PC-9 (cell line): Measurements from ENCODE around the gene HMGA1. TPM values are rescaled to one million over a fixed set of nuclear protein-coding genes. Genes with fewer than 3 reads are reported as not detected.

Source experiments
- BruUV-seq: library from RNA; stranded (reverse); fragments of 400-500 nt; replicated peaks from 2 replicates; lab custom pipeline; 2021; lab: Mats Ljungman, UMichigan
- CTCF ChIA-PET: fragments of 300-600 bp; sonication (Branson Sonifier 250); formaldehyde crosslinking; loops from one replicate; lab custom pipeline; 2022; ENCODE audit warnings: antibody characterized with exemption; lab: Charles Lee
- POLR2A ChIA-PET: fragments of 300-600 bp; sonication (Branson Sonifier 250); formaldehyde crosslinking; loops from one replicate; lab custom pipeline; 2022; ENCODE audit warnings: antibody characterized with exemption; ENCODE audit not compliant: unreplicated experiment; lab: Charles Lee
- DNase-seq, 2 experiments: peaks; one replicate each; pipeline versions ENCODE4 v3.0.0 to v3.0.0-alpha.2; 2015 to 2022; ENCODE audit warnings: mixed read lengths in 1 of 2
- H2AFZ ChIP-seq: fragments of 200-600 bp; sonication (generic); 2 replicates; pipeline ENCODE4 v1.8.1; 2017; ENCODE audit warnings: antibody characterized with exemption
- H3F3A ChIP-seq: fragments of 200-600 bp; sonication (generic); 2 replicates; pipeline ENCODE4 v1.8.1; 2017; ENCODE audit warnings: antibody characterized with exemption, mild to moderate bottlenecking, low read depth; ENCODE audit not compliant: insufficient read depth
- H3K27ac ChIP-seq: fragments of 200-600 bp; sonication (generic); 2 replicates; pipeline ENCODE4 v1.6.1; 2016; ENCODE audit warnings: mixed run types
- H3K27me3 ChIP-seq: fragments of 200-600 bp; sonication (generic); 2 replicates; pipeline ENCODE4 v1.6.1; 2016; ENCODE audit warnings: low read depth, mixed run types; ENCODE audit not compliant: insufficient read depth
- H3K36me3 ChIP-seq: fragments of 200-600 bp; sonication (generic); 2 replicates; pipeline ENCODE4 v1.6.1; 2016; ENCODE audit warnings: low read depth, mixed run types
- H3K4me1 ChIP-seq: fragments of 200-600 bp; sonication (generic); replicated peaks from 2 replicates; pipeline ENCODE4 v1.6.1; 2016; ENCODE audit warnings: mixed run types; ENCODE audit not compliant: insufficient read depth
- H3K4me2 ChIP-seq: fragments of 200-600 bp; sonication (generic); 2 replicates; pipeline ENCODE4 v1.6.1; 2017; ENCODE audit warnings: mixed run types
- H3K4me3 ChIP-seq: fragments of 200-600 bp; sonication (generic); 2 replicates; pipeline ENCODE4 v1.6.1; 2016; ENCODE audit warnings: mixed run types
- H3K79me2 ChIP-seq: fragments of 200-600 bp; sonication (generic); 2 replicates; pipeline ENCODE4 v1.6.1; 2017; ENCODE audit warnings: low read depth, mixed run types
- H3K9me2 ChIP-seq: fragments of 200-600 bp; sonication (generic); 2 replicates; pipeline ENCODE4 v1.8.1; 2017; ENCODE audit warnings: mild to moderate bottlenecking; ENCODE audit not compliant: insufficient read depth
- H3K9me3 ChIP-seq: fragments of 200-600 bp; sonication (generic); 2 replicates; pipeline ENCODE4 v1.8.1; 2016; ENCODE audit warnings: low read depth; ENCODE audit not compliant: insufficient read depth
- H4K20me1 ChIP-seq: fragments of 200-600 bp; sonication (generic); 2 replicates; pipeline ENCODE4 v1.8.1; 2017; ENCODE audit not compliant: insufficient read depth
- EZH2 ChIP-seq: fragments of 200-600 bp; sonication (generic); IDR thresholded peaks from 2 replicates; pipeline ENCODE4 v1.8.0; 2017; ENCODE audit warnings: antibody characterized with exemption, low read depth
- intact Hi-C: fragments of 100-400 bp; cut with micrococcal nuclease; formaldehyde crosslinking; loops from one replicate; pipeline ENCODE4 v1.10.0; 2022; ENCODE audit not compliant: unreplicated experiment
- total RNA-seq: library from RNA; stranded (reverse); gene quantifications from 2 replicates; pipeline ENCODE4 v1.2.3, GENCODE V29; 2021
- TF ChIP-seq, protein P1 (sequence below): fragments of 200-600 bp; sonication (generic); conservative IDR thresholded peaks from 2 replicates; pipeline ENCODE4 v1.6.1; 2017; ENCODE audit warnings: mixed run types, antibody characterized with exemption, mild to moderate bottlenecking, moderate library complexity

HMGA1 gene
- total RNA-seq, 1 experiment from 2014 or later = 1,951 TPM

DNA sequence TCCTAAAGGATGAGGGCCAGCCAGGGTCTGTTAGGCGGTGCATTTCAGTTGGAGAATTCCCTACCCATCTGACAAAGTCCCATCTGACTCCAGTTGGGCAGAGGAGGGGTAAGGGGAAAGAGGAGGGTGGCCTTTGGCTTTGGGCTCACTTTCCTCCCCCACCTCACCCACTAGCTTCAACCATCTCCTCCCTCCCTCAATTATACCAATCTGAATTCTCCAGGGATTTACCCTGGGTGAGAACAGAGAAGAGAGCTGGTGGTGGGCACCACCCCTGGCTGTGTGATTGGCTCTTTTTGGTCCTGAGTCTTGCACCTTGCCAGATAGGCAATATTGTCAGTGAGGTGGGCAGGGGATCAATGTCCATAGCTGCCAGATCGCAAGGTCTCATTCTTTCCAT is 3.2 kb downstream of the HMGA1 start:
- CTCF ChIA-PET = no interaction called here
- Histone ChIP-seq H3K27ac (peak overlapping the region; percentile 83), H3K4me2 (peak overlapping the region; percentile 95)

GRCh38 chr6:34240329-34241248 is 3.9 kb downstream of the HMGA1 start:
- intact Hi-C loops = loop anchor here (10.0 kb wide), 1 partner anchor 456 kb away; the partner anchor contains the start of gene LEMD2
- peaks cover 45% of the 10 kb centered on the region for H3K36me3 ChIP-seq
- H3K79me2 ChIP-seq = peaks cover 68% of the 10 kb centered on the region
- CTCF ChIA-PET = no interaction called here
- H3F3A ChIP-seq = peaks cover 84% of the 10 kb centered on the region
- peaks cover 62% of the 10 kb centered on the region for H3K4me1 ChIP-seq
- no peaks in the 10 kb centered on the region for H3K27me3 ChIP-seq
- TF ChIP-seq, protein P1, sequence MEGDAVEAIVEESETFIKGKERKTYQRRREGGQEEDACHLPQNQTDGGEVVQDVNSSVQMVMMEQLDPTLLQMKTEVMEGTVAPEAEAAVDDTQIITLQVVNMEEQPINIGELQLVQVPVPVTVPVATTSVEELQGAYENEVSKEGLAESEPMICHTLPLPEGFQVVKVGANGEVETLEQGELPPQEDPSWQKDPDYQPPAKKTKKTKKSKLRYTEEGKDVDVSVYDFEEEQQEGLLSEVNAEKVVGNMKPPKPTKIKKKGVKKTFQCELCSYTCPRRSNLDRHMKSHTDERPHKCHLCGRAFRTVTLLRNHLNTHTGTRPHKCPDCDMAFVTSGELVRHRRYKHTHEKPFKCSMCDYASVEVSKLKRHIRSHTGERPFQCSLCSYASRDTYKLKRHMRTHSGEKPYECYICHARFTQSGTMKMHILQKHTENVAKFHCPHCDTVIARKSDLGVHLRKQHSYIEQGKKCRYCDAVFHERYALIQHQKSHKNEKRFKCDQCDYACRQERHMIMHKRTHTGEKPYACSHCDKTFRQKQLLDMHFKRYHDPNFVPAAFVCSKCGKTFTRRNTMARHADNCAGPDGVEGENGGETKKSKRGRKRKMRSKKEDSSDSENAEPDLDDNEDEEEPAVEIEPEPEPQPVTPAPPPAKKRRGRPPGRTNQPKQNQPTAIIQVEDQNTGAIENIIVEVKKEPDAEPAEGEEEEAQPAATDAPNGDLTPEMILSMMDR = no peak
- peak overlapping the region; percentile 78 for H3K4me3 ChIP-seq
- BruUV-seq = no TSS peak
- H3K9me3 ChIP-seq = no peaks in the 10 kb centered on the region
- DNase-seq = no peak
- no peaks in the 10 kb centered on the region for H3K9me2 ChIP-seq
- POLR2A ChIA-PET = no interaction called here
- H3K27ac ChIP-seq = peak overlapping the region; percentile 83
- H4K20me1 ChIP-seq = peaks cover 23% of the 10 kb centered on the region
- no peak overlapping the region for H2AFZ ChIP-seq
- peak overlapping the region; percentile 95 for H3K4me2 ChIP-seq

More for the DNA sequence above, 3.2 kb downstream of the HMGA1 start:
- H4K20me1 ChIP-seq = peaks cover 23% of the 10 kb centered on the region
- intact Hi-C loops = loop anchor here (10.0 kb wide), 1 partner anchor 455 kb away; the partner anchor contains the start of gene LEMD2
- H2AFZ ChIP-seq = no peak overlapping the region
- no peaks in the 10 kb centered on the region for H3K27me3 ChIP-seq
- peaks cover 45% of the 10 kb centered on the region for H3K36me3 ChIP-seq
- peaks cover 59% of the 10 kb centered on the region for H3K4me1 ChIP-seq
- peak overlapping the region; percentile 78 for H3K4me3 ChIP-seq
- peaks cover 68% of the 10 kb centered on the region for H3K79me2 ChIP-seq
- POLR2A ChIA-PET = no interaction called here
- no peaks in the 10 kb centered on the region for H3K9me3 ChIP-seq
- H3F3A ChIP-seq = peaks cover 79% of the 10 kb centered on the region
- BruUV-seq = no TSS peak
- no peak for TF ChIP-seq EZH2
- TF ChIP-seq, protein P1 = no peak
- no peak for DNase-seq
- no peaks in the 10 kb centered on the region for H3K9me2 ChIP-seq

- peaks cover 72% of the 10 kb centered on the region for H3K4me1 ChIP-seq
- H3K4me3 ChIP-seq = peak overlapping the region; percentile 78; the same call in 1 of the 2 replicates
- H2AFZ ChIP-seq = no peak overlapping the region
- TF ChIP-seq, protein P1 = no peak
- TF ChIP-seq EZH2 = no peak
- ChIA-PET CTCF (interaction anchor here (0.6 kb wide), 1 partner anchor 816 kb away, joined by 3 read pairs; no protein-coding TSS in a partner anchor), POLR2A (no interaction called here)
- peak overlapping the region; percentile 95 for H3K4me2 ChIP-seq
- H3K9me2 ChIP-seq = no peaks in the 10 kb centered on the region
- DNase-seq = no peak
- peaks cover 23% of the 10 kb centered on the region for H4K20me1 ChIP-seq
- intact Hi-C loops = loop anchor here (10.0 kb wide), 1 partner anchor 457 kb away; the partner anchor contains the start of gene LEMD2
- peak overlapping the region; percentile 83 for H3K27ac ChIP-seq
- H3F3A ChIP-seq = peaks cover 86% of the 10 kb centered on the region
- H3K27me3 ChIP-seq = no peaks in the 10 kb centered on the region
- peaks cover 62% of the 10 kb centered on the region for H3K79me2 ChIP-seq
- peaks cover 45% of the 10 kb centered on the region for H3K36me3 ChIP-seq
- BruUV-seq = no TSS peak
- H3K9me3 ChIP-seq = no peaks in the 10 kb centered on the region
These were observed 4.9 kb downstream of the HMGA1 start for GRCh38 chr6:34241351-34242215.
